ENCODE data around the gene THADA. TPM values are rescaled to one million over a fixed set of nuclear protein-coding genes. Genes with fewer than 3 reads are reported as not detected.

Gene THADA
- total and polyA plus RNA-seq, 2 experiments from 2014 or later = 10.8 to 18.8 TPM

DNA sequence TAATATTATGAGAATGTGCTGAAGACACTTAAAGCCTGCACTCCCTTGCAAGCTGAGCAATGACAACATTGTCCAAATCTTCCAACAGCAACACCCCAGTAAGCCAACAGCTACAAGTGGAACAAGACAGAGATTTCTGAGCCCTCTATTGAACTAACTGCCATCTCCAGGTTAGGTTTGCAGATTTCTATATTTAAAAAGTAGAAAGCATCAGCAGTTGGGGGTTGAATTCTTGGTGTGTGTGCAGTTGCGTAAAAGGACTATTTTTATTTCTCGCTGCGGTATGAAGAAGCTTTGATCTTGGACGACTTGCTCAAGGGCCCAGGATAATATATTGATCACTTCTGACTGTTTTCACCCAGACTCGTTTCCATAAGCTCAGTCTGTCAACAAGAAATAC is 263.2 kb downstream of the THADA start:
- DNase-seq (ENCODE audit: low spot score) = no peak
- Histone ChIP-seq H3K27ac (peak overlapping the region; percentile 22), H3K9me3 (ENCODE audit: low read depth) (no peaks in the 10 kb centered on the region), H4K20me1 (ENCODE audit: insufficient read depth, poor library complexity, severe bottlenecking) (no peaks in the 10 kb centered on the region), H3K36me3 (replicated peaks; ENCODE audit: insufficient read depth, low read depth) (no peaks in the 10 kb centered on the region), H3K4me1 (ENCODE audit: insufficient read depth) (peaks cover 25% of the 10 kb centered on the region), H3K4me3 (no peak overlapping the region), H3K9me2 (replicated peaks; ENCODE audit: insufficient read depth) (no peaks in the 10 kb centered on the region), H3K79me2 (no peaks in the 10 kb centered on the region), H2AFZ (no peak overlapping the region), H3K4me2 (no peak overlapping the region), H3K27me3 (no peaks in the 10 kb centered on the region)
- TF ChIP-seq EZH2 (IDR thresholded peaks at IDR 0.05; ENCODE audit: borderline replicate concordance) = no peak
- TF ChIP-seq, protein P1, sequence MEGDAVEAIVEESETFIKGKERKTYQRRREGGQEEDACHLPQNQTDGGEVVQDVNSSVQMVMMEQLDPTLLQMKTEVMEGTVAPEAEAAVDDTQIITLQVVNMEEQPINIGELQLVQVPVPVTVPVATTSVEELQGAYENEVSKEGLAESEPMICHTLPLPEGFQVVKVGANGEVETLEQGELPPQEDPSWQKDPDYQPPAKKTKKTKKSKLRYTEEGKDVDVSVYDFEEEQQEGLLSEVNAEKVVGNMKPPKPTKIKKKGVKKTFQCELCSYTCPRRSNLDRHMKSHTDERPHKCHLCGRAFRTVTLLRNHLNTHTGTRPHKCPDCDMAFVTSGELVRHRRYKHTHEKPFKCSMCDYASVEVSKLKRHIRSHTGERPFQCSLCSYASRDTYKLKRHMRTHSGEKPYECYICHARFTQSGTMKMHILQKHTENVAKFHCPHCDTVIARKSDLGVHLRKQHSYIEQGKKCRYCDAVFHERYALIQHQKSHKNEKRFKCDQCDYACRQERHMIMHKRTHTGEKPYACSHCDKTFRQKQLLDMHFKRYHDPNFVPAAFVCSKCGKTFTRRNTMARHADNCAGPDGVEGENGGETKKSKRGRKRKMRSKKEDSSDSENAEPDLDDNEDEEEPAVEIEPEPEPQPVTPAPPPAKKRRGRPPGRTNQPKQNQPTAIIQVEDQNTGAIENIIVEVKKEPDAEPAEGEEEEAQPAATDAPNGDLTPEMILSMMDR (IDR thresholded peaks at IDR 0.05; ENCODE audit: poor library complexity) = no peak
- TF ChIP-seq EZH2phosphoT487 (IDR thresholded peaks at IDR 0.05; ENCODE audit: low read depth, severe bottlenecking, unreplicated experiment) = no peak
- 39% methylated on average over 5 of the region's 5 CpGs for WGBS (ENCODE audit: low lambda C conversion rate, missing lambda C conversion rate)

DNA sequence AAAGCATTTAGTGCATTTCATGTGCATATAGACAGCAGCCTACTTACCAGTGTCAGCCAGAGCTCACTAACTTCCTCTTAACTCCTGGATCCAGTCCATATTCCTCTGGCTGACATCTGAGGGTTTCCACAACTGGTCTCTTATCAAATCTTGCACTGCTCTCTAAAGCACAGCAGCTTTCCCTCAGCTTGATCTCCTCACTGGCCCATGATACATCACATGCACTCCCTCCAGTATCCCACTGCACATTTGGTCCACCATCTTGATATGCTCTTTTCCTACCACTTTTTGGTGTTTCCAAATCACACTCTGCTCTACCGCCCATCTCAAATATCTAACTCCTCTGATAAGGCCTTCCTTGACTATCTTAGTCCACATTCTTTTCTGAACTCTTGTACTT is 264.4 kb downstream of the THADA start:
- H3K9me3 ChIP-seq (ENCODE audit: low read depth) = no peaks in the 10 kb centered on the region
- WGBS (ENCODE audit: low lambda C conversion rate, missing lambda C conversion rate) = 67% methylated on average over 1 of the region's 1 CpG
- H3K4me2 ChIP-seq = no peak overlapping the region
- DNase-seq (ENCODE audit: low spot score) = peak; percentile 46
- H3K27ac ChIP-seq = no peak overlapping the region
- H4K20me1 ChIP-seq (ENCODE audit: insufficient read depth, poor library complexity, severe bottlenecking) = no peaks in the 10 kb centered on the region
- H2AFZ ChIP-seq = no peak overlapping the region
- peaks cover 25% of the 10 kb centered on the region for H3K4me1 ChIP-seq (ENCODE audit: insufficient read depth)
- H3K79me2 ChIP-seq = no peaks in the 10 kb centered on the region
- H3K27me3 ChIP-seq = no peaks in the 10 kb centered on the region
- H3K4me3 ChIP-seq = no peak overlapping the region
- H3K36me3 ChIP-seq (replicated peaks; ENCODE audit: insufficient read depth, low read depth) = no peaks in the 10 kb centered on the region
- TF ChIP-seq EZH2phosphoT487 (IDR thresholded peaks at IDR 0.05; ENCODE audit: low read depth, severe bottlenecking, unreplicated experiment) = no peak
- TF ChIP-seq EZH2 (IDR thresholded peaks at IDR 0.05; ENCODE audit: borderline replicate concordance) = no peak
- TF ChIP-seq, protein P1 (IDR thresholded peaks at IDR 0.05; ENCODE audit: poor library complexity) = no peak
- no peaks in the 10 kb centered on the region for H3K9me2 ChIP-seq (replicated peaks; ENCODE audit: insufficient read depth)

DNA sequence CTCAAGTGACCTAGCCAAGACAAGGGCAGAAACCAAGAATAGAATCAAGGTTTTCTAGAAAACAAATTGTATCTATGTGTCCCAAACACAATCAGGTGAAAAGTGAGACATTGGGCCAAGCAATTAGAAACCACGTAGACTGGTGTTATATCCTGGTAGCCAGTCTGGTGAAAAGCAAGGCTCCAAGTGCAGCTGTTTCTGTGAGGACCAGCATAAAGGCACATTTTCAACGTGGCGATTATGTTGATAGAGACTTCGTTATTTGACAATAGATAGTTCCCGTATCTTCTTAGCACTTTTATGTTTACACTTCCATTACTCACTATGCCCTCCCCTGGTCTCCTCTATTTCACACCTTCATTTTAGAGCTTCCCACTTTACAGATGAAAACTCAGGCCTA is 266.2 kb downstream of the THADA start:
- H3K36me3 ChIP-seq (replicated peaks; ENCODE audit: insufficient read depth, low read depth) = no peaks in the 10 kb centered on the region
- H3K4me3 ChIP-seq = no peak overlapping the region
- no peak overlapping the region for H3K4me2 ChIP-seq
- no peaks in the 10 kb centered on the region for H3K9me2 ChIP-seq (replicated peaks; ENCODE audit: insufficient read depth)
- H3K79me2 ChIP-seq = no peaks in the 10 kb centered on the region
- no peaks in the 10 kb centered on the region for H3K9me3 ChIP-seq (ENCODE audit: low read depth)
- no peak overlapping the region for H2AFZ ChIP-seq
- 79% methylated on average over 5 of the region's 5 CpGs for WGBS (ENCODE audit: low lambda C conversion rate, missing lambda C conversion rate)
- H4K20me1 ChIP-seq (ENCODE audit: insufficient read depth, poor library complexity, severe bottlenecking) = no peaks in the 10 kb centered on the region
- DNase-seq (ENCODE audit: low spot score) = no peak
- peaks cover 29% of the 10 kb centered on the region for H3K4me1 ChIP-seq (ENCODE audit: insufficient read depth)
- no peak overlapping the region for H3K27ac ChIP-seq
- no peaks in the 10 kb centered on the region for H3K27me3 ChIP-seq
- TF ChIP-seq EZH2 (IDR thresholded peaks at IDR 0.05; ENCODE audit: borderline replicate concordance) = no peak
- TF ChIP-seq, protein P1 (IDR thresholded peaks at IDR 0.05; ENCODE audit: poor library complexity) = no peak
- TF ChIP-seq EZH2phosphoT487 (IDR thresholded peaks at IDR 0.05; ENCODE audit: low read depth, severe bottlenecking, unreplicated experiment) = no peak

DNA sequence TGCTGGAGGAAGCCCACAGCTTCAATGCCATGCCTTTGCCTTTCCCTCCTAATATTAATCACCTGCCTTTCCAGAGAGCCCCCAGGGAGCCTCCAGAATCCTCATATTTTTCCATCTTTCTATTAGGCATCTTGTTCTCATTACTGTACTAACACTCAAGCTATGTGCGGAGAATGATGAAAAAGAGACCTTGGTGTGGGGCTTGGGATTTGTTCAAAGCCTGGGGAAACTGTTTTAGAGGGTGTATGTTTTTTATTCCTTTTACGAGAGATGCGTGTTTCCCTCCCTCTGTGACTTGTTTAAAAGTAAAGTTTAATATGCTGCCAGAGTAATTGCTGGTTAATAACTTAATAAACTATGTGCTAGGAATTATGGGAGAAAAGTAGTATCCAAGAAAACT is 267.0 kb downstream of the THADA start:
- WGBS (ENCODE audit: low lambda C conversion rate, missing lambda C conversion rate) = 60% methylated on average over 3 of the region's 3 CpGs
- Histone ChIP-seq H3K27ac (peak overlapping the region; percentile 88), H3K9me2 (replicated peaks; ENCODE audit: insufficient read depth) (no peaks in the 10 kb centered on the region), H3K27me3 (no peaks in the 10 kb centered on the region), H4K20me1 (ENCODE audit: insufficient read depth, poor library complexity, severe bottlenecking) (no peaks in the 10 kb centered on the region), H3K9me3 (ENCODE audit: low read depth) (no peaks in the 10 kb centered on the region), H3K36me3 (replicated peaks; ENCODE audit: insufficient read depth, low read depth) (no peaks in the 10 kb centered on the region), H2AFZ (no peak overlapping the region), H3K4me1 (ENCODE audit: insufficient read depth) (peaks cover 37% of the 10 kb centered on the region), H3K4me3 (no peak overlapping the region), H3K4me2 (peak overlapping the region; percentile 55), H3K79me2 (no peaks in the 10 kb centered on the region)
- TF ChIP-seq, protein P1 (IDR thresholded peaks at IDR 0.05; ENCODE audit: poor library complexity) = no peak
- peak; percentile 54 for TF ChIP-seq EZH2phosphoT487 (IDR thresholded peaks at IDR 0.05; ENCODE audit: low read depth, severe bottlenecking, unreplicated experiment)
- DNase-seq (ENCODE audit: low spot score) = no peak

Measured in hepatocyte (in vitro differentiated cells).